Mononuclear cell (primary cell): ENCODE data around the gene WWOX. TPM values are rescaled to one million over a fixed set of nuclear protein-coding genes. Genes with fewer than 3 reads are reported as not detected.

Experiments used
- H3K27me3 ChIP-seq: 2 replicates; pipeline ENCODE4 v1.6.0; 2011; ENCODE audit warnings: low read length, control low read depth; ENCODE audit not compliant: insufficient read depth
- H3K4me1 ChIP-seq: 2 replicates; pipeline ENCODE4 v1.5.1; 2011; ENCODE audit warnings: mild to moderate bottlenecking, low read length, control low read depth; ENCODE audit not compliant: insufficient read depth
- H3K4me3 ChIP-seq: 2 replicates; pipeline ENCODE4 v1.5.1; 2011; ENCODE audit warnings: mild to moderate bottlenecking, low read length, moderate library complexity
- H3K9me3 ChIP-seq: 2 replicates; pipeline ENCODE4 v1.5.1; 2011; ENCODE audit warnings: low read depth, mild to moderate bottlenecking, control low read depth, low read length
- total RNA-seq: library from RNA; depleted of rRNA; stranded (reverse); fragments of >200 nt; gene quantifications from one replicate; pipeline ENCODE4 v1.2.3, GENCODE V29; 2012

WWOX gene
- total RNA-seq, 1 donor: 22.7 TPM

- Histone ChIP-seq H3K27me3 (no peaks in the 10 kb centered on the region), H3K4me1 (no peaks in the 10 kb centered on the region), H3K4me3 (no peak overlapping the region), H3K9me3 (no peaks in the 10 kb centered on the region)
Measured at GRCh38 chr16:78789561-78789960, 690.1 kb downstream of the WWOX start.

- H3K27me3 ChIP-seq: no peaks in the 10 kb centered on the region
- no peak overlapping the region for H3K4me3 ChIP-seq
- peaks cover 4% of the 10 kb centered on the region for H3K4me1 ChIP-seq
- no peaks in the 10 kb centered on the region for H3K9me3 ChIP-seq
Measured at GRCh38 chr16:78791011-78791410, 691.6 kb downstream of the WWOX start.

GRCh38 chr16:78791926-78792325 is 692.5 kb downstream of the WWOX start:
- Histone ChIP-seq H3K4me3 (no peak overlapping the region), H3K4me1 (peaks cover 6% of the 10 kb centered on the region), H3K9me3 (no peaks in the 10 kb centered on the region), H3K27me3 (no peaks in the 10 kb centered on the region)

GRCh38 chr16:78792952-78793351 is 693.5 kb downstream of the WWOX start:
- Histone ChIP-seq H3K27me3 (no peaks in the 10 kb centered on the region), H3K4me3 (no peak overlapping the region), H3K9me3 (no peaks in the 10 kb centered on the region), H3K4me1 (peaks cover 6% of the 10 kb centered on the region)

GRCh38 chr16:78794581-78795250 is 695.3 kb downstream of the WWOX start:
- Histone ChIP-seq H3K4me3 (no peak overlapping the region), H3K4me1 (peaks cover 6% of the 10 kb centered on the region), H3K27me3 (no peaks in the 10 kb centered on the region), H3K9me3 (no peaks in the 10 kb centered on the region)

- Histone ChIP-seq H3K4me1 (peaks cover 6% of the 10 kb centered on the region), H3K9me3 (no peaks in the 10 kb centered on the region), H3K27me3 (no peaks in the 10 kb centered on the region), H3K4me3 (no peak overlapping the region)
Measured at GRCh38 chr16:78795433-78795832, 696.0 kb downstream of the WWOX start.

GRCh38 chr16:78796221-78796866 is 696.9 kb downstream of the WWOX start:
- H3K4me1 ChIP-seq: peaks cover 6% of the 10 kb centered on the region
- H3K9me3 ChIP-seq: no peaks in the 10 kb centered on the region
- H3K27me3 ChIP-seq: no peaks in the 10 kb centered on the region
- H3K4me3 ChIP-seq: no peak overlapping the region

- peaks cover 6% of the 10 kb centered on the region for H3K4me1 ChIP-seq
- H3K4me3 ChIP-seq: no peak overlapping the region
- no peaks in the 10 kb centered on the region for H3K27me3 ChIP-seq
- H3K9me3 ChIP-seq: no peaks in the 10 kb centered on the region
Measured at GRCh38 chr16:78799429-78799828, 700.0 kb downstream of the WWOX start.

GRCh38 chr16:78800523-78800922 is 701.1 kb downstream of the WWOX start:
- Histone ChIP-seq H3K4me1 (peaks cover 3% of the 10 kb centered on the region), H3K9me3 (no peaks in the 10 kb centered on the region), H3K4me3 (no peak overlapping the region), H3K27me3 (no peaks in the 10 kb centered on the region)

GRCh38 chr16:78804058-78804735 is 704.7 kb downstream of the WWOX start:
- Histone ChIP-seq H3K9me3 (no peaks in the 10 kb centered on the region), H3K27me3 (no peaks in the 10 kb centered on the region), H3K4me1 (no peaks in the 10 kb centered on the region), H3K4me3 (no peak overlapping the region)

GRCh38 chr16:78805556-78805955 is 706.1 kb downstream of the WWOX start:
- Histone ChIP-seq H3K4me3 (no peak overlapping the region), H3K27me3 (no peaks in the 10 kb centered on the region), H3K9me3 (no peaks in the 10 kb centered on the region), H3K4me1 (no peaks in the 10 kb centered on the region)

- H3K9me3 ChIP-seq: no peaks in the 10 kb centered on the region
Measured at GRCh38 chr16:78811247-78811646, 711.8 kb downstream of the WWOX start.

GRCh38 chr16:78812582-78812981 is 713.1 kb downstream of the WWOX start:
- H3K9me3 ChIP-seq: no peaks in the 10 kb centered on the region
- H3K4me3 ChIP-seq: no peak overlapping the region
- H3K27me3 ChIP-seq: no peaks in the 10 kb centered on the region
- H3K4me1 ChIP-seq: no peaks in the 10 kb centered on the region

More at GRCh38 chr16:78811247-78811646, 711.8 kb downstream of the WWOX start:
- H3K27me3 ChIP-seq: no peaks in the 10 kb centered on the region
- H3K4me1 ChIP-seq: no peaks in the 10 kb centered on the region
- H3K4me3 ChIP-seq: no peak overlapping the region

- Histone ChIP-seq H3K27me3 (no peaks in the 10 kb centered on the region), H3K4me1 (no peaks in the 10 kb centered on the region), H3K4me3 (no peak overlapping the region), H3K9me3 (no peaks in the 10 kb centered on the region)
Measured at GRCh38 chr16:78813661-78814311, 714.3 kb downstream of the WWOX start.

- H3K4me3 ChIP-seq: no peak overlapping the region
- H3K27me3 ChIP-seq: no peaks in the 10 kb centered on the region
- H3K9me3 ChIP-seq: no peaks in the 10 kb centered on the region
- H3K4me1 ChIP-seq: no peaks in the 10 kb centered on the region
Measured at GRCh38 chr16:78815713-78816112, 716.3 kb downstream of the WWOX start.
